ENCODE data around the gene COPS3. TPM values are rescaled to one million over a fixed set of nuclear protein-coding genes. Genes with fewer than 3 reads are reported as not detected.

Gene COPS3
- total and polyA plus RNA-seq, 4 donors, result 32.9 to 63.3 (median 50.2) TPM

DNA sequence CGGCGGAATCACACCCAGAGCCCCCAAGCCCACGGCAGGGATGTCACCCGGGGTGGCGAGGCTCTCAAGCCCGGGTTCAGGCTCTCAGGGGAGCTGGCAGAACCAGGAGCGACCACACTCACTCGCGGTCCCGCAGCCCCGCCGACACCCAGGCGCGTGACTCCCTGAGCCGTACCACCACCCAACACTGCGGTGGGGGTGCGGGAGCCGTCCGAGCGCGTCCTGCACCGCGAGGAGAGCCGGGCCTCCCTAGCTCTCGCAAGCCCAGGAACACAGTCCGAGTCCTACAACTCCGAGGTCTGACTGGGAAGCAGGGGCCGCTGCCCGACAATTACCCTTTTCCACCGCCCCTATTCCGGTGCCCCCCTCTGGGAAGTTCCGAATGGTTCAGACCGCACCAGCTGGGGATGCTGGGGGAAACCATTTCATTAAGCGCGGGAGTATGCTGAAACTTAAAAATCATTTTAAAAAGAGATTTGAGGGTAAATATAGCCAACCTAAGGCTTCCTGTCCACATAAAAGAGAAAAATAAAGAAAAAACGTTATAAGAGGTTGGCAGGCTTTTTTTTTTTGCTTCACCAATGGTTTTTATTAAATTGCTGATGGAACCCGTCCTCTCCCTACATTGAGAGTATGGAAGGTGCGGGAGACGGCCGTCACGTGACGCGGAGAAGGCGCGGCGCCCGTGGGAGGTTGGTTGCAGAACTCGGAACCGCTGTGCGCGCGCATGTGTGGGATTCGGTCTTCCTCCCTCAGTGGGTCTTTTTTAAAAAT lies 43.8 kb downstream of the COPS3 start, which contains the start of gene FLCN:
TSS of gene FLCN (minus strand) at position 143 of the 774 bp plus-strand sequence. CDS start 9,031 bp downstream, outside the sequence.
- peak within 1 kb of the TSS; percentile 62 to 71 for H3K9ac ChIP-seq (ENCODE audit: insufficient read depth in 1 of 2, low read length in 2 of 2)
- peaks cover 0 to 17% (median 7%) of the 10 kb centered on the region in 5 donors for H3K4me1 ChIP-seq (ENCODE audit: control insufficient read depth in 5 of 5, insufficient read depth in 5 of 5, low read length in 5 of 5)
- H3K9me3 ChIP-seq (ENCODE audit: control insufficient read depth in 4 of 4, insufficient read depth in 3 of 4, low read length in 3 of 4), result no peaks in the 10 kb centered on the region
- ATAC-seq (ENCODE audit: insufficient read depth, low FRiP score), result peak; percentile 92
- peak within 1 kb of the TSS; percentile 96 to 100 for H3K27ac ChIP-seq (ENCODE audit: low read depth in 1 of 2, low read length in 1 of 2)
- no peak for TF ChIP-seq CTCF (IDR thresholded peaks at IDR 0.05; ENCODE audit: control extremely low read depth, extremely low read depth)
- peaks cover 0 to 7% (median 4%) of the 10 kb centered on the region in 4 donors for H3K36me3 ChIP-seq (ENCODE audit: control insufficient read depth in 4 of 4, insufficient read depth in 4 of 4, low read length in 4 of 4)
- peak; percentile 87 to 93 (median 92) for DNase-seq
- no peaks in the 10 kb centered on the region for H3K27me3 ChIP-seq (ENCODE audit: control insufficient read depth in 3 of 3, insufficient read depth in 3 of 3, low read length in 2 of 3)
- 0 to 1% methylated on average over 53 of the region's 53 CpGs for WGBS, 2 donors
- peak within 1 kb of the TSS; percentile 100 for H3K4me3 ChIP-seq

DNA sequence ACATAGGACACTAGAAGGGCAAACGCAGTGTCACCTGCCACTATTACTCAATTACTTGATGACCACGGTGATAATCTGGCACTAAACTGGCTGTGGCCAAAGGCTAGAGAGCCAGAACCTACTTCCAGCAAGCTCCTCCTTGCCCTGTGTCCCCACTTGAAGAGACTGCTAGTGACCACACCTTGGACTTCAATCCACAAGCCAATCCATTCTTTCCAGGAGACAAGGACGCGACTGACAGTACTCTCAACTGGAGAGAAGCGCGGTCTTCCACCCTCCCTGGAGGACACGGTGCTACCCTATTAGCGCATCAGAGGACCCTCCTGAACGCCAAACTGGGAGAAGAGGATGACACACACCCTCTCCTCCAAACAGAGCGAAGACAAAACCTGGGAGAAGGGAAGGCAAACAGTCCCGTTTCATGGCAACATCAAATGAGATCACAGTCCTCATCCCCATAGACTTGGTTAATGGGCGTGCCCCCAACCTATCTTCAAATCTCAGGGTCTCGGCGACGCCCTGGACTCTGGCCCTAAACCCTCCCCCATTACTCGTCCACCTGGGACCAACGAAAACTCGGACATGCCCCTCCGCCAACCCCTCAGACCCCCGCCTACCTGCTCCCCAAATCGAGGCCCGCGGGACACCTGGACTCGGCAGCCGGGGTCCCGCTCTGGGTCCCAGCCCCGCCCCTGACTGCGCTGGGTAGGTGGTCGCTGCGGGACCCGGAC lies 44.6 kb downstream of the COPS3 start:
- DNase-seq, result peak; percentile 19 to 33 (median 24)
- Histone ChIP-seq H3K4me3 (peak overlapping the region; percentile 100), H3K36me3 (ENCODE audit: control insufficient read depth in 4 of 4, insufficient read depth in 4 of 4, low read length in 4 of 4) (peaks cover 0 to 15% (median 6%) of the 10 kb centered on the region in 4 donors), H3K27me3 (ENCODE audit: control insufficient read depth in 3 of 3, insufficient read depth in 3 of 3, low read length in 2 of 3) (no peaks in the 10 kb centered on the region), H3K4me1 (ENCODE audit: control insufficient read depth in 5 of 5, insufficient read depth in 5 of 5, low read length in 5 of 5) (peaks cover 0 to 18% (median 7%) of the 10 kb centered on the region in 5 donors), H3K27ac (ENCODE audit: low read depth in 1 of 2, low read length in 1 of 2) (peak overlapping the region; percentile 96 to 100), H3K9ac (ENCODE audit: insufficient read depth in 1 of 2, low read length in 2 of 2) (peak overlapping the region; percentile 62 to 71), H3K9me3 (ENCODE audit: control insufficient read depth in 4 of 4, insufficient read depth in 3 of 4, low read length in 3 of 4) (no peaks in the 10 kb centered on the region)
- 1 to 2% methylated on average over 31 of the region's 31 CpGs for WGBS, 2 donors
- peak; percentile 15 for ATAC-seq (ENCODE audit: insufficient read depth, low FRiP score)
- TF ChIP-seq CTCF (IDR thresholded peaks at IDR 0.05; ENCODE audit: control extremely low read depth, extremely low read depth), result no peak

DNA sequence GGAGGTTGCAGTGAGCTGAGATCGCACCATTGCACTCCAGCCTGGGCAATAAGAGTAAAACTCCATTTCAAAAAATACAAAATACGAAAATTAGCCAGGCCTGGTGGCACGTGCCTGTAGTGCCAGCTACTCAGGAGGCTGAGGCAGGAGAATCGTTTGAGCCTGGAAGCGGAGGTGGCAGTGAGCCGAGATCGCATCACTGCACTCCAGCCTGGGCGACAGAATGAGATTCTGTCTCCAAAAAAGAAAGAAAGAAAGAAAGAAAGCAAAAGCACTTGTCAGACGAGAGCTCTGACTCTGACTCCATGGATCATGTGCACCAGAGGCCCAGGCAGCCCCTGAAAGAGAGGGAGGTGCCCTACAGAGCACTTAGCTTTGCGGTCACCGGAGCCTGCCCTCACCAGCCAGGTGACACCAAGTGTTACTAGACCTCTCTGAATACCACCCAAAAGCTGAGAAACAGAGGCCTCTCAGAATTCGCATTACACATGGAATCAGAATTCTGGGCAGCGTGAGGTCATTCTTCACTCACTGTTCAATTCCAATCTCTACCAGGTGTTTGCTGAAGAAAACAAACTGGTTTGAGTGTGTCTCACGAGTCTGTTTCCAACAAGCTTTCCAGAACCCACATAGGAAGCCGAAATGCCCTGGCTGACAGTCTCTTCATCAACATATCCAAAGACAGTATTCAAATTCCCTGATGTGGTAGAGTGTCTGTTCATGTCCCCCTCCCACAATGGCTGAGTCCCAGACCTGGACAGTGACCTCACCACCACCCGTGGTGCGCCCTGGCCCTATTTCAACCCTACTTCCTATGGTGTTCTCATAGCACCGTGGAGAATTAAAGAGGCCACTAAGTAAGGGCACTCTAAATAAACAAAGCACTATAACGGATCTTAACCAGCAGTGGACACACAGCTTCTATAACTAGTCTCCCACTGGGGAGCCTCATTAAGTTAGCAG lies 45.6 kb downstream of the COPS3 start:
- H3K4me1 ChIP-seq (ENCODE audit: control insufficient read depth in 5 of 5, insufficient read depth in 5 of 5, low read length in 5 of 5), result peaks cover 0 to 18% (median 7%) of the 10 kb centered on the region in 5 donors
- peaks cover 0 to 21% (median 7%) of the 10 kb centered on the region in 4 donors for H3K36me3 ChIP-seq (ENCODE audit: control insufficient read depth in 4 of 4, insufficient read depth in 4 of 4, low read length in 4 of 4)
- peak overlapping the region in 1 of 2 donors; percentile 62 for H3K9ac ChIP-seq (ENCODE audit: insufficient read depth in 1 of 2, low read length in 2 of 2)
- H3K4me3 ChIP-seq, result peak overlapping the region; percentile 100
- H3K9me3 ChIP-seq (ENCODE audit: control insufficient read depth in 4 of 4, insufficient read depth in 3 of 4, low read length in 3 of 4), result no peaks in the 10 kb centered on the region
- ATAC-seq (ENCODE audit: insufficient read depth, low FRiP score) (no peak), DNase-seq (peak; percentile 42 to 52 (median 51))
- no peak for TF ChIP-seq CTCF (IDR thresholded peaks at IDR 0.05; ENCODE audit: control extremely low read depth, extremely low read depth)
- WGBS, 2 donors, result 51 to 66% methylated on average over 19 of the region's 19 CpGs
- H3K27ac ChIP-seq (ENCODE audit: low read depth in 1 of 2, low read length in 1 of 2), result peak overlapping the region; percentile 96 to 100
- no peaks in the 10 kb centered on the region for H3K27me3 ChIP-seq (ENCODE audit: control insufficient read depth in 3 of 3, insufficient read depth in 3 of 3, low read length in 2 of 3)

Measured in lung (tissue), 12 donors.